A204.1 (cell line): ENCODE results near the gene VWA3B.
A peak's percentile ranks its signal among the peaks of the same experiment; 100 is the strongest.

Source experiments
- FAIRE-seq: peaks from 2 replicates; lab custom pipeline; 2012; peaks lifted over from hg19 to GRCh38; lab: Jason Lieb, UNC

Gene VWA3B

DNA sequence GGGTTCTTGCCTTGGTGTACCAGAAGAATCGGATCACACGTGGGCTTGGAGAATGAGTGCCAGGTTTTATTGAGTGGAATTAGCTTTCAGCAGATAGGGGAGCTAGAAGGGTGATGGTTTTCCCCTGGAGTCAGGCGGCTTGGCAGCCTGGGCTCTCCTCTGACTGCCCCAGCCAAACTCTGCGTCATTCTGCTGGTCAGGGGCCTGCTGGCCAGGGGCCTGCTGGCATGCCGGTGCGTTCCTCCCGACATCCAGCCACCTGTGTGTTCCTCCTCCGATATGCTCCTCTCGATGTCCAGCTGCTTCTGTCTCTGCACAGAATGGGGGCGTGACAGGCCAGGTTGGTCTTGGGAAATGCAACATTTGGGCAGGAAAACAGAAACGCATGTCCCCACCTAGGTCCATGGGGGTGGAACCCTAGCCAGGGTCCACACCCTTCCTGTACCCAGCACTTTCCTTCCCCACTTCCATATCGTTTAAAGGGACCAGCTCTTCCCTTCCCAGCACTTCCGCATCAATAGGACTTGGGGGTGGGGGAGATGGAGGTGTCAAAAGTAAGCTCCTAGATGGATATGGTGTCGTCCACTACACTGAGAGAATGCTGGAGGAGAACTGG lies 85.3 kb downstream of the VWA3B start:
- FAIRE-seq = no peak

DNA sequence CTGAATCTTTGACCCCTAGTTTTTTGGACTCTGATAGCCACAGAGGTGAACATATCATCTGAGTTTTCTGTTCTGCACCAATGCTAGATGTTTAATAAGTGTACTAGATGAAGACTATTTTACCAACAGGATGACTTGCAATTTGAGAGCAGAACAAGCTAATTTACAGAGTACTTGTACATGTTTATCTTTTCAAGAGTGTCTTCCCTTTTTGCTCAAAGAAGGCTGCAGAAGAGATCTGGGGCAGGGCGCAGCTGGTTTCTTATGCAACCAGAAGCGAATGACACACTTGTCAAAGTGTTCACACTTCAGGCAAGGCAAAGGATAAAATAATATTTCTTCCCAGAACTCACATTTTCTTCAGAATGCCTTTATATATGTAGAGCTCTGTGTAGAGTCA lies 86.0 kb downstream of the VWA3B start:
- FAIRE-seq = no peak

DNA sequence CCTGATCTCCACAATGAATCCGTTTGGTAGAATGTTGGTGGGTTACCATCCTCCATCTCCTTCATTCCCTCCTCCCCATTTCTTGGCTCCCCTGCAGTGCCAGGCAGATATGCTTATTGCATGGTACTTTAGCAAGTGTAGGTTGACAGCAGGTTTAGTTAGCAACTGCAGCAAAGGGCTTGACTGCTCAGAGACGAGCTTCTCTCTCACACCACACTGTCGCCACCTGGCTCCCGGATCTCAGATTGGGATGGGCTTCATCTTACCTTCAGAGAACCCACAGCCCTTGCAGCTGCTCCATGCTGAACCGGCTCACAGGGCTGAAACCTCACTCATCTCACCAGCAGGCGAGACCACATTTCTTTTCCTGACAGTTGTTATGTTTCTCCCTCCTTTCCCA lies 88.8 kb downstream of the VWA3B start:
- no peak for FAIRE-seq

DNA sequence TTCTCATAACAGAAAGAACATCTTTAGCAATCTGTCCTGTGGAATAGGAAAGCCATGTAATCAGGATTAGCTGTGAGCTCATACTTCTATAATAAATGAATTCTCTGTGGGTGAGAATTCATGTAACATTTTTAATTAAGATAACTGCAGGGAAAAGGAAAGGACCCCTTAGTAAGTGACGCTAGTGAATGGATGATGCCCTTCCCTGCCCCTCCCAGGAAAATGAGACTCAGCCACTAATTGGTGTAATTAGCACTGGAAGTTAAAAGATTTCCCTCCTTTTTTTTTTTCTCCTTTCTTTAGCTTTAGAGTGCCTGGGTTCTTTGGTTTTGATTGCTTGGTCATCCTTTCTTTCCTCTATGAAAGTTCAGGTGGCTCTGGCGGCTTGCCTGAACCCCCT lies 90.3 kb downstream of the VWA3B start:
- FAIRE-seq = no peak

DNA sequence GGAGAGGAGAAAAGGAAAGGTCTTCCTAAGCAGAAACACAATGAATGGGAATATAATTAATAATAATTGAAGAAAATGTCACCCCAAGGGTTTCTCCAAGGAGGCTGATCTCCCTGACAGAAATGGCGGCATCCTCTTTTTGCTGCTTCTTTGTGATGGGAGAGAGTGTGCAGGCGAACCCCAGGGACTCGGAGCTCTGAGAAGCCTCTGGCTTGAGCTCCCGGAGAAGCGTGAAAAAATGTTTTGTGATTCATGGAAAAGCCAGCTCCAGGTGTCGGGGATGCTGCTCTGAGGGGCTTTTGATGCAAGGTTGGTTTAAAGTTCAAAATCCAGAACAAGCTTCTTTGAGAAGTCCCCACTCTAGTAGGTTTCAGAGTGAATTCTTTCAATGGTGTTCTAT lies 91.0 kb downstream of the VWA3B start:
- no peak for FAIRE-seq

DNA sequence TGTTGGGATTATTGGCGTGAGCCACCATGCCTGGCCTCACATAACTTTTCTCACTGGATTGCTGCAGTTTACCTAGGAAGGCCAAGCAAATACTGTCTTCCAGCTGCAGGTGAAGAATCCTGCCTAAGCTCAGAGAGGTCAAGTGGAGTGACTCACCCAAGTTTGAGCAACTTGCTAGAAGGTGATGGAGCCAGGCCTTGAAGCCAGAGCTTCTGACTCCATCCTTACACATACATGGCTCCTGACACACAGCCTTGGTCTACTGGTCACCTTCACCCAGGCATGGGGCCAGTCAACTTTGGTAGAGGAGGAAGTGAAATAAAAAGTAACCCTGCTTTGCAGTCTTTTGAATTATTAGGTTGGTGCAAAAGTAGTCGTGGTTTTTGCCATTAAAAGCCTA lies 93.5 kb downstream of the VWA3B start:
- FAIRE-seq = no peak

DNA sequence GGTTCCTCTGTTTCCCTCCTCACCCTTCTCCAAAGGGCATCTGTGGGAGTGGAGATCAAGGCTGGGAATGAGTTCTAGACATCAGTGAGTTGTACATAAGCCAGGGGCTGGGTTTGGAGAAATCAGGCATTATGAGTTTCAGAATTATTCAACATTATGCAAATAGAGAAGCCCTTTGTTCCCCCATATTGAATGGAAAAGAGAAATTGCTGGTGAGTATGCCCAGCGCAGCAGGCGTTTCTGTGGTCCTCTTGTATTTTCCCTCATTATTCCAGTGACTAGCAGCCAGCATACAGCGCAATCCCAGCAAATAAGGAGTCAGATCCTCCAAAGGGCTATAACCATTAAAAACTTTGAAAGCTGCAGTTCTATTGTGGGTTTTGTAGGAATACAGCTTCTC lies 94.4 kb downstream of the VWA3B start:
- FAIRE-seq = no peak

DNA sequence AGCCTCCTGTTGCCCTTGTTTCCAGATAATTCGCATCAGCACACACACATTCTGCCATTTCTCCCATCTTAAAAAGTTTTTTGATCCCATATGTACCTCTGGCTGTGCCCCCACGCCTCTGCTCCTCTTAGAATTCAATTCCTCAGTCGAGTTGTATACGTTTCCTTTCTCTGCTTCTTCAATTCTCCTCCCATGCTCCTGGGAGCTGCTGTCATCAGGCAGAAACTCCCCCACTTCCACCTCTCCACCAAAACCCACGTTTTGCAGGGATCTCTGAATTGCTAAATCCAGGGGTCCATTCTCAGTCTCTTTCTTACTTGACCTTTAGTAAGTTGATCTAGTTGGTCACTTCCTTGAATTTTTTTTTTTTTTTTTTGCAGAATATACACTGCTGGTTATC lies 98.8 kb downstream of the VWA3B start:
- FAIRE-seq = no peak

DNA sequence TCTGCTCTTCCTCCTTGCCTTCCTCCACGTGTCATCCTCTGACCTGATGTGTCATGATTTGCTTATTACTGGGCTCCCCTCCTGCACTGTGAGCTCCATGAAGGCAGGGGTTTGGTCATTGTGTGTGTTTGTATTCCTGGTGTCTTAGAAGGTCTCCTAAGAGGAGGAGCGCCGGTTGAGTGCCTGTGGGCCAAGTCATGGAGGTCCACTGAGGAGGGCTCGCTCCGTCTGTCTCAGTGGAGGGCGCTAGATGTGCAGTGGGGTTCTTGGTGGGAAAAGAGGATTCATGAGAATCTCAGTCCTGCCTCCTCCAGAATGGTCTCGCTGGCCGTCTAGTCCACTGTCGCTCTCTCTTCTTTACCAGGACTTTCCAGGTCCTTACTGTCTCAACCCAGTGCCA lies 100.2 kb downstream of the VWA3B start:
- no peak for FAIRE-seq

DNA sequence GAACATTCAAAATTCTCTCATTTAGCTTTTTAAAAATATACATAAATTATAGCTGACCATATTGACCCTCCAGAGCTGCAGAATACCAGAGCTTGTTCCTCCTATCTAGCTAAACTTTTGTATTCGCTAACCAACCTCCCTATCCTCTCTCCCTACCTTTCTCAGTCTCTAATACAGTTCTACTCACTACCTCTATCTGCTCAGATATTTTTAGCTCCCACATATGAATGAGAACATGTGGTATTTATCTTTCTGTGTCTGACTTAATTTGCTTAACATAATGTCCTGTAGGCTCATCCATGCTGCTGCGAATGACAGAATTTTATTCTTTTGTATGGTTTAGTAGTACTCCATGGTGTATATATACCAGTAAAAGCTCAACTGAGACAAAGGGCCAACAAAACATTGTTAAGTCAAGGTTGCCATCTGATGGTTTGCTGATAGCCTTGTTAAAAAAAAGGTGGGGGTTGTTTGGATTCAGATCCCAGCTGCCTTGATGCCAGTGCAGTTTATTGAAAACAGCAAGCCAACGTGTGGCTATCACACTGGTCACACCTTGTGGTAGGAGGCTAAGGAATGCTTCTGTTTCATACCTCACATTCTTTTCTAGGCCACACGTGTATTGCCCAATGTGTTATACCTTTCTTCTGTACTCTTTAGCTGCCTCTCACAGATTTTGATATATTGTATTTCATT lies 101.5 kb downstream of the VWA3B start:
- no peak for FAIRE-seq

DNA sequence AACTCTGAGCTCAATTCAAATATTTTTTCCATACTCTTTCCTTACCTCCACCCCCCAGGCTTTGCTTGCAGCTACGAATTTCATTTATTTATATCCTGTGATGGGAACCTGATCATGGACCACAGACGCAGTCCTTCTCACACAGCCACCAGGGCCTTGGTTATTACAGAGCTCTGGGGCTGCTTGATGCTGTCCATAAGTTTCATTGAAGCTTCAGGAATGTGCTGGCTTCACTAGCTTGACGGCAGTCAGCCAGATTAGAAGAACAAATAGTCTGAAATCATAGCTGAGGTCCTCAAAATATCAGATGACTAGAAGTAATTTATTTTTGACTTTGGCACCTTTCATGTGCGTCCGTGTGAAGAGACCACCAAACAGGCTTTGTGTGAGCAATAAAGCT lies 104.9 kb downstream of the VWA3B start:
- no peak for FAIRE-seq

DNA sequence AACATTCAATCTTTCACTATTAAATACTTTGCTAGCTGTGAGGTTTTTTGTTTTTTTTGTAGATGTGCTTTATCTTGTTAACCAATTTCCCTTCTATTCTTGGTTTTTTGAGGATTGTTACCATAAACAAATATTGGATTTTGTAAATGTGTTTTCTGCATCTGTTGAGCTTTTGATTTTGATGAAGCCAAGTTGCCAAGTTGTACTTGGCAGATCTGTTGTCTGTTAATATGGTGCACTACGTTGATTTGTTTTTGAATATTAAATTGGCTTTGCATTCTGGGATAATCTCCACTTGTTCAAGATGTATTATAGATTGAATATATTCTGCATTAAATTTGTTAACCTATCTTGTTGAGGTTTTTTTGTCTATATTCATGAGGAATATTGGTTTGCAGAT lies 114.6 kb downstream of the VWA3B start:
- peak; percentile 6 for FAIRE-seq

DNA sequence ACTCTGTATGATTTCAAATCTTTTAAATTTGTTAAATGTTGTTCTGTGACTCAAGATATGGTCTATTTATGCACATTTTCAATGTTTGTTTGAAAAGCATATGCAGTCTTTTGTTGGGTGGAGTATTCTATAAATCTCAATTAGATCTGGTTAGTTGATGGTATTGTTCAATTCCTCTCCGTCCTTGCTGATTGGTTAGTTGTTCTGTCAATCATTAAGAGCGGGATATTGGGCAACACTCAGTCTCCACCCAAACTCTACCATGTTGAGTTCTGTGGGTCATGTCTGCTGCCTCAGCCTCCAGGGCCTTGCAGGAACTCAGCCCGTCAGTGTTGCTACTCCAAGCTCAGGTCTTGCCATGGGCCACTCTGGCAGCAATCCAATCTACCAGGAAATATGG lies 118.9 kb downstream of the VWA3B start:
- FAIRE-seq = no peak

DNA sequence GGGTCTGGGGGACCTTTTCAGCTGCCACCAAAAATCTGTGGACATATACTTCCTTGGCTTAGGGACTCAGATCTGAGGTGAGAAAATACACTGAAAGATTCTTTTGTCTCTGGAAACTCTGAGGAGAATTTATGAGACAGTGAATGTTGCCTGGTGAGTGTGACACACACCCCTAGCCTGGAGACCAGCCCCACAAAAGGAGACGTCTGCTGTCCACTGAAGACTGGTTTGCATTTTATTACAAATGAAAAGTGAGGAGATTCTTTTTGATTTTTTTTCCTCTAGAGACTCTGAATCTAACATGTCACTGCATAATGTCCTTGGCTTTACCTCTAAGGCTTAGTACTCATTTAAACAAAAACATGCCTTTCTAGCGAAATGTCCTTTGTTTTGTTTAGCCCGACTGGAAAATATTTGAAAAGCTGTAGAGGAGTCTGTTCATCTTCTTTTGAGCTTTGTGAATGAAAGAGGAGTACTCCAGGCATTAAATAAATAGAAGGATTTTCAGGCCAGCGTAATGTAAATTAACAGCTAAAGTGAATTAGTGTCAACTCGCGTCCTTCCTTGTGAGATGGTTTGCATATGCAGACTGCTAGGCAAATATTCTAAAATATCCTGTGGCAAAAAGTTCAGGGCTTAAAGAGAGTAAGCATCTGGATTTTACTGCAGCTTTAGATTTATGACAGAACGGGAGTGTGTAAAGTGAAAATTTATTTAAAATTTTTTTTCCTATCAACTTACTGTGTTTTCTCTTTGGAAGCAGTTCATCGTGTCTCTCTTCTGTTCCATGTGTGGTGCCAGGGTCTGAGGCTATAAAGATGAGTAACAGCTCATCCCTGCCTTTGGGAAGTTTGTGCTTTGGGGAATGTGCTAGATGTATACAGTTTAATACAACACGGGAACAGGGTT lies 125.4 kb downstream of the VWA3B start:
- no peak for FAIRE-seq

DNA sequence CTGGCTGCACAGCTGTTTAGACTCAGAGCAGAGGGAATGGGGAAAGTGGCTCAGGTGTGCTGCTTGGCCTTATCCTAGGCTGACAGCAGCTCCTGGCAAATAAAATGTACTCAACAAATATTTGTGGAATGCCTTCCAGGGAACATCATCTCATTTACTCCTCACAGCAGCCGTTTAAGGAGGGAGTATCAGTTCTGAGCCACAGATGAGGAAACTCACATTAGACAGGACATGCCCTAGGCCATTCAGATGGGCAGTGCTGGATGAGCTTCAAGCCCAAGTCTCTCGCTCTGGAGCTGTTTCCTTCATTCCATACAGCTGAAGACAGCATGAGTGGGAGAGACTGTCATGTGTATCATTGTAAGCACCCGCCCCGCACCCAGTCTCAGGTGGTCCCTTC lies 129.6 kb downstream of the VWA3B start:
- FAIRE-seq = no peak

DNA sequence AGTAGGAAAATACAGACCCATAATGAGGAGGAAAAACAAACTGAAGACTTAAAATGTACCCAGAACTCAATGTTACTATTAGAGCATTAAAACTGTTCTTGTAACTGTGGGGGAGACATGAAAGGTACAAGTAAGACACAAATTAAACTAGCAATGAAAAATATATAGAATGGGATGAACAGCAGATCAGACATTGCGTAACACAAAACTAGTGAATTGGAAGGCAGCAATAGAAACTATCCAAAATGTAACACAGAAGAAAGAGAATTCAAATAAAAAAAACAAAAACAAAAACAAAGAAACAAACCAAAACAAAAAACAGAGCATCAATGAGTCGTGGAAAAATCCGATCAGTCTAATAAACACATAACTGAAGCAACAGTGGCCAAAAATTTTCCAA lies 132.2 kb downstream of the VWA3B start:
- no peak for FAIRE-seq

DNA sequence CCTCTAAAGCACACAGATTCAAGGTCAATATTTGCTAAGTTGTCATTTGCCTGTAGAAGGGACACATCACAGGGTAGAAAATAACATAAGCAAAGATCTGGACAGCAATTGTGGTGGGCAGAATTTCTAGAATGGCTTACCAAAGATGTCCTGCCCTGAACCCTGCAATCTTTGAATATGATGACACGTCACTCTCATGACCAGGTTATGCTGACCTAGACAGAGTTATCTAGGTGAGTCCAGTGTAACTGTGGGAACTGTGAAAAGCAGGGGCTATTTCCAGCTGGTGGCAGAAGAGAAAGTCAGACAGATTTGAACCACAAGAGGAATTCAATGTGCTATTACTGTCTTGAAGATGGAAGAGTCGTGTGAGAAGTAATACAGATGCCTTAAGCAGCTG lies 147.0 kb downstream of the VWA3B start:
- FAIRE-seq = no peak

DNA sequence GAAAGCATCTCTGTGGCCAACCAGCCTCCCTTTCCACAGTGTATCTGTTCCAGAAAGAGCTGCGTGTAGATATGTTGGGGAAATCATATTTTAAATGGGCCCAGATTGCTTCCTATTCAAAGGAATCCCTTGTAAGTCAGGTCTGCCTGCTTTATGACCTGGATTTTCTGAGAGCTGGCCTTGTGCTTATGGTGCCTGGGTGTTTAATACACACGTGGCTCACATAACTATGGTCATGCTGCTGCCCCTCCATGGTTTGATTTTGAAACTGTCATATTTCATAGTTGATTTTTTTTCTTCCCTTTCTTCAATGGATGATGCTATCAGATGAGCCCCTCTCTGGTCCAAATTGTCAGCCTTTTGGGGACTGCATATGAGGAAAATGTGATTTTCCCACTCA lies 147.8 kb downstream of the VWA3B start:
- FAIRE-seq = no peak

DNA sequence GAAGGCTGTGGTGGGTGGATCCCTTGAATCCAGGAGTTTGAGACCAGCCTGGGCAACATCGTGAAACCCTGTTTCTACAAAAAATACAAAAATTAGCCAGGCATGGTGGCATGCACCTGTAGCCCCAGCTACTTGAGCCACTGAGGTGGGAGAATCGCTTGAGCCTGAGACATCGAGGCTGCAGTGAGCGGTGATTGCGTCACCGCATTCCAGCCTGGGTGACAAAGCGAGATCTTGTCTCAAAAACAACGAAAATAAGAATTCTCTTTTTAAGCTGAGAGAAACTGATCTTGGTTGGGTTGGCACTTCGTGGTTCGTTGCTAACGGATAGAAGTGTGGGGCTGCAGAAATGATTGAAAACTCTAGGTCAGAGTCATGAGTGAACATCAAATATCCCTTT lies 150.0 kb downstream of the VWA3B start:
- FAIRE-seq = no peak

DNA sequence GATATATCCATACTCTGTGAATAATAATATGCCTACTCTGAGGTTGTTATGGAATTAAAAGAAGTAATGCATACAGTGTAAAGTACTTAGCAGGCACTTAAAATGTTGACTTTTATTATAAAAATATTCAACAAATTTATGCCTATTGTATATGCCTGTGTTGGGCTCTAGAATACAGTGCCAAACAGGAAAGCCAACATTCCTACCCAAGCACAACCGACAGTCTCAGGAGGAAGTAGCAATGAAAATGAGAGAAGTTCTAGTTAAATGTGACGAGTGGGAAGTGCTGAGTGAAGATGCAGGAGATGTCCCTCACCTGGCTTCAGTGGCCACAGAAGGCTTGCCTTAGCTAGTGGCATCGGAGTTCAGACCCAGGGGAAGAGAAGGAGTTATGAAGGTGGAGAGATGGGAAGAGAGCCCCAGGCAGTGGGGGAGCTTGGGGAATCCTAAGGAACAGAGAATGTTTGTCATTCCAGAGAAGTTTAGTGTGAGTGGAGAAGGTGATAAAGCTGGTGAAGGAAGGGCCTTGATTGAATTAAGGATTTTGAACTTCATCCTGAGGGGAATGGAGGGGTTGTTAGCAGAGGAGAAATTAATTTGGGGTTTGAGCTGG lies 153.9 kb downstream of the VWA3B start:
- FAIRE-seq = no peak

DNA sequence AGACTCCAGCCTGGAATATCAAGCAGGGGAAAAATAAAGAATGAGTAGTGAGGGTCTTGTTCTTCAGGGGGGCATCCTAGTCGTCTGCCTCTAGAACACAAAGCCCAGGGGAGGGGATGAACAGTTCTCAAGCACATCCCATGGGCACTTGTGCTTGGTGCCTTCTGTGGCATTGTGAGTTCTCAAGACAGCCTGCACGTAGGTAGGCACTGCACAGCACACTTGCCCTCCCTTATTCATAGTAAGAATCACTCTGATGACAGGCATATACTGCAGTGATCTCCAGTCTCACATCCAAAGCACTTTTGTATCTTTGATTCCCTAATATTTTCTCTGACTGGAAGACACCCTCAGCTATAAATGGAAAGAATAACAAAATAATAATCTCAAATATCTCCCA lies 154.6 kb downstream of the VWA3B start:
- FAIRE-seq = no peak

DNA sequence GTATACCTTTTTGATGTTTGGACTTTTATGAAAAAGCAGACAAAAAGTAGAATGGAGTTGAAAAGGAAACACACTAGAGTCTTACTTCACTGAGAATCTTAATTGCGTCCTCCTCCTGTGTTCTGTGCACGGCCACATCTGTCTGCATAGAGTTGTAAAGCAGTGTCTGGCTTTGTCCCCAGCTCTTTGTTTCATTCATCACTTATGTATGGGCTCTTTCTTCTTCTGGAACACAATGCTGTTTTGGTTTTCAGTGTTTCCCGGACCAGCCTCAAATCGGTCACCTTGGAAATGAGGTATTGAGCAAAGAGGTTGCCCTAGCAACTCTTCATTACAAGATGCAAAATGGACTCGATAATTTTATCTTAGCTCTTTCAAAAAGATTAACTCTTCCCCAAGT lies 155.0 kb downstream of the VWA3B start:
- no peak for FAIRE-seq

DNA sequence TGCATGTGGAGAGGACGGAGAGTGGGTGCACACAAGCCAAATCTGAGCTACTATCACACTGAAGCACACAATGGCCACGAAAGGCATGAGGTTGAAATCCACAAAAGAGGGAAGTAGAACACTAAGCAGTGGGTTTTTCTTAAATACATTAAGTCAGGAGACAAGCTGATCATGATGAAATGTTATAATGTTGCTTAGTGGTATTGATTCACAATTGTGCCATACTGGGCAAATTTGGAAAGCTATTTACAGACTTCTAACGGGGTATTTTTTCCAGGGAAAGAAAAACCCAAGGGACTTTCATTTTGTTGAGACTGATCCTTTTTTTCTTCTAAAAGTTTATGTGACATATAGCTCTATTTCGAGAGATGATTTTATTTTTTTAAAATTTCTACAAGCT lies 158.5 kb downstream of the VWA3B start:
- FAIRE-seq = no peak
